ENCODE measurements around the gene ATP2B1.
"Not testable (repeated sequence)": the region's sequence is repeated elsewhere in the genome, so short reads cannot be mapped to it uniquely, and the experiment has no call there.

Gene ATP2B1

GRCh38 chr12:89708565-89709156 is at the start of gene ATP2B1:
ATP2B1 (minus strand) TSS chr12:89708838; CDS start chr12:89655886, 52,952 bp downstream.
- peak within 1 kb of the TSS; percentile 91 for H3K27ac ChIP-seq
- TF ChIP-seq, protein P1, sequence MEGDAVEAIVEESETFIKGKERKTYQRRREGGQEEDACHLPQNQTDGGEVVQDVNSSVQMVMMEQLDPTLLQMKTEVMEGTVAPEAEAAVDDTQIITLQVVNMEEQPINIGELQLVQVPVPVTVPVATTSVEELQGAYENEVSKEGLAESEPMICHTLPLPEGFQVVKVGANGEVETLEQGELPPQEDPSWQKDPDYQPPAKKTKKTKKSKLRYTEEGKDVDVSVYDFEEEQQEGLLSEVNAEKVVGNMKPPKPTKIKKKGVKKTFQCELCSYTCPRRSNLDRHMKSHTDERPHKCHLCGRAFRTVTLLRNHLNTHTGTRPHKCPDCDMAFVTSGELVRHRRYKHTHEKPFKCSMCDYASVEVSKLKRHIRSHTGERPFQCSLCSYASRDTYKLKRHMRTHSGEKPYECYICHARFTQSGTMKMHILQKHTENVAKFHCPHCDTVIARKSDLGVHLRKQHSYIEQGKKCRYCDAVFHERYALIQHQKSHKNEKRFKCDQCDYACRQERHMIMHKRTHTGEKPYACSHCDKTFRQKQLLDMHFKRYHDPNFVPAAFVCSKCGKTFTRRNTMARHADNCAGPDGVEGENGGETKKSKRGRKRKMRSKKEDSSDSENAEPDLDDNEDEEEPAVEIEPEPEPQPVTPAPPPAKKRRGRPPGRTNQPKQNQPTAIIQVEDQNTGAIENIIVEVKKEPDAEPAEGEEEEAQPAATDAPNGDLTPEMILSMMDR (conservative IDR thresholded peaks at IDR 0.05) = peak; percentile 17
- TF ChIP-seq ZFX (IDR thresholded peaks at IDR 0.05) = no peak; the same call in 1 of the 2 replicates

- H3K27ac ChIP-seq = not testable (repeated sequence)
Measured at GRCh38 chr12:89757987-89758386, 49.3 kb upstream of the ATP2B1 start.

DNA sequence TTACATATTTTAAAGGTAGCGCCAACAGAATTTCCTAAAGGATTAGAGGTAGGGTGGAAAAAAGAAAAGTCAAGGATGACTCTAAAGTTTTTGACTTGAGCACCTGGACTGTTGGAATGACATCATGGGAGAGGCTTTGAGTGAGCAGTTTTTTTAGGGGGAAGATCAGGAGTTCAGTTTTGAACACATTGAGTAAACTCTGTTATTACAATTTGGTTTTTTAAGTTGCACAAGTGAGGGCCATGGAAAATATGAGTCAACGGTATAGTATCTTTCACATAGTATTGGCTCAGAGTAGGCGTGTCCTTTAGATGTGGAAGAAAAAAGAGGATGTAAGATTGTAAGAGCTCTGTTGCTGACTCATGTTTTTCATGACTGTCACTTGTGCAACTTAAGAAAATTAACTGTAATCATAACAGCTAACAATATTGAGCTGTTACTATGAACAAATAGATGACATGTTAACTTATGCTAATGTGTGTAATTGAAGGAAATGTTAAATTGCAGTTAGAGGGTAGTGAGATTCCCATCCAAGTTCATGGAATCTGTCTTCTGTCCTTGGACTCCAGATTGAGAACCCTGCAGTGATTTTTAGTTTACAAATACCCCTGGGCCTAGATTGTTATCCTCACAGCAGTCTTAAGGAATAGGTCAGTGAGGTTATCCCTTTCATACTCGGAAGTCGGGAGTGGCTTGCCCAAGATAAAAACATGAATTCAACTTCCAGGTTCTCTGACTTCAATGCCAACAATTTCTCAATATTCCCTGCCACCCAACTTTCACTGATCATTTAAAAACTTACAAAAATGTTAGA is 48.2 kb upstream of the ATP2B1 start:
- TF ChIP-seq ZFX (IDR thresholded peaks at IDR 0.05) = no peak
- TF ChIP-seq, protein P1 (conservative IDR thresholded peaks at IDR 0.05) = no peak
- no peak overlapping the region for H3K27ac ChIP-seq

GRCh38 chr12:89756194-89756584 is 47.6 kb upstream of the ATP2B1 start:
- no peak for TF ChIP-seq ZFX (IDR thresholded peaks at IDR 0.05)
- TF ChIP-seq, protein P1 (conservative IDR thresholded peaks at IDR 0.05) = no peak
- no peak overlapping the region for H3K27ac ChIP-seq

DNA sequence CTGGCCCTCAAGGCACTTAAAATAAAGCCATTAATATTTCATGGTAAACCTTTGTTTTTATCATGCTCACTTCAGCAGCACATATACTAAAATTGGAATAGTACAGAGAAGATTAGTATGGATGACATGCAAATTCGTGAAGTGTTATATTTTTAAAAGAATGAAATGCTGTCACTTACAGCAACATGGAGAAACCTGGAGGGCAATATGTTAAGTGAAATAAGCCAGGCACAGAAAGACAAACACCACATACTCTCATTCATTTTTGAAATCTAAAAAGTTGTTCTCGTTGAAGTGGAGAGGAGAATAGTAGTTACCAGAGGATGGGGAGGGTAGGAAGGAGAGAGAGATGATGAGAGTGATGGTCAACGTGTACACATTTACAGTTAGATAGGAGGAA is 45.4 kb upstream of the ATP2B1 start:
- TF ChIP-seq ZFX (IDR thresholded peaks at IDR 0.05) = no peak
- TF ChIP-seq, protein P1 (conservative IDR thresholded peaks at IDR 0.05) = no peak
- H3K27ac ChIP-seq = no peak overlapping the region

- TF ChIP-seq, protein P1 (conservative IDR thresholded peaks at IDR 0.05) = no peak
- no peak for TF ChIP-seq ZFX (IDR thresholded peaks at IDR 0.05)
- no peak overlapping the region for H3K27ac ChIP-seq
Measured at GRCh38 chr12:89752341-89752740, 43.7 kb upstream of the ATP2B1 start.

DNA sequence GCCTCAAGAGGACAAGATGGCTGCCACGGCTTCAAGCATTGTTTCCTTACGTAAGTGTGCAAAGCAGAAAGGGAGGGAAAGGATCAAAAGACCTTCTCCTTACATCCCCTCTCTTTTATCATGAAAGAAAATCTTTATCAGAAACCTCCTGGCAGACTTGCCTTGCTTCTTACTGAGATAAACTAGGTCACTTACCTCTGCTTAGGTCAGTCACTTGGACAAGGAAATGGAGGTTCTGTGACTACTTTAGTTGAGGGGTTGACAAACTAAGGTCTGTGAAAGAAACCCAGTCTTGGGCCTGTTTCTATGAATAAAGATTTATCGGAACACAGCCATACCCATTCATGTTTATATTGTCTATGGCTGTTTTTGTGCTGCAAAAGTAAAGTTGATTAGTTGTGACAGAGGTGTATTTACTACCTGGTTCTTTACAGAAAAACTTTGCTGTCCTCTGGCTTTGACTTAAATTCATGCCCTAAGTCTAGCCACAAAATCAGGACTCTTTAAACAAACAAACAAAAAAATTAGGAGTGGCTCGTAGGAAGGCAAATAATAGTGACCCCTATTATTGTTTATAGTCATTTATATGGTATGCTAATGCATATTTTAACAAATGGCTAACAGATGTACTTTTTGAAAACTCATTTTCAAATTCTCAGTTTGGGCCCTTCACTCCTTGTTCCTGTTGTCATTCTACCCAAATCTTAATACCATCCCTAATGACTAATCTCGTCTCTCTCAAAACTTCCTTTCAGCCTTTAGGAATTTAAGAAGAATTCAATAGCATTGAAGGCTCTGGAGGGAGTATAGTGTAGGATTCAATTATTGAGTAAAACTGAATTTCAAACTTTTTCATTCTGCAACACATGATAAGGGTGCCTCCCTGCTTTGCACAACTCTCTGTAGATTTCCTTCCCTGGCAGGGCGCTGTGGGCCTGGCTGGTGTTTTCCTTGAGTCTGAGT is 42.0 kb upstream of the ATP2B1 start:
- no peak overlapping the region for H3K27ac ChIP-seq
- no peak for TF ChIP-seq ZFX (IDR thresholded peaks at IDR 0.05)
- TF ChIP-seq, protein P1 (conservative IDR thresholded peaks at IDR 0.05) = no peak
